MCF 10A (cell line): Measurements from ENCODE around the gene DLG3. TPM values are rescaled to one million over a fixed set of nuclear protein-coding genes. Genes with fewer than 3 reads are reported as not detected.

Source experiments
- BruUV-seq: library from RNA; stranded (reverse); fragments of 400-500 nt; replicated peaks from 2 replicates; lab custom pipeline; 2021; lab: Mats Ljungman, UMichigan
- CTCF ChIA-PET: fragments of 300-600 bp; sonication (Branson Sonifier 250); formaldehyde crosslinking; extraction: SDS; loops from one replicate; lab custom pipeline; 2021; ENCODE audit warnings: antibody characterized with exemption, inconsistent platforms; lab: Yijun Ruan, JAX
- POLR2A ChIA-PET: fragments of 300-600, 350-650 bp; sonication (Branson Sonifier 250); formaldehyde crosslinking; extraction: SDS; loops from one replicate; lab custom pipeline; 2020; ENCODE audit warnings: antibody characterized with exemption, inconsistent platforms; lab: Yijun Ruan, JAX
- DNase-seq: peaks from one replicate; pipeline ENCODE4 v3.0.0-alpha.2; 2018; ENCODE audit not compliant: unreplicated experiment
- H3K27ac Mint-ChIP-seq: one replicate; pipeline ENCODE4 v1.8.0; 2022; ENCODE audit warnings: mild to moderate bottlenecking, low read depth, mixed read lengths; ENCODE audit not compliant: unreplicated experiment
- H3K27me3 Mint-ChIP-seq: one replicate; pipeline ENCODE4 v1.8.0; 2022; ENCODE audit warnings: mixed read lengths; ENCODE audit not compliant: insufficient read depth, unreplicated experiment
- H3K36me3 Mint-ChIP-seq: one replicate; pipeline ENCODE4 v1.8.0; 2022; ENCODE audit warnings: mild to moderate bottlenecking, moderate library complexity, mixed read lengths; ENCODE audit not compliant: insufficient read depth, unreplicated experiment
- H3K4me1 Mint-ChIP-seq: one replicate; pipeline ENCODE4 v1.8.0; 2022; ENCODE audit warnings: mixed read lengths; ENCODE audit not compliant: insufficient read depth, unreplicated experiment
- H3K4me3 Mint-ChIP-seq: one replicate; pipeline ENCODE4 v1.8.0; 2022; ENCODE audit warnings: mild to moderate bottlenecking, moderate library complexity, mixed read lengths; ENCODE audit not compliant: unreplicated experiment
- H3K9me3 Mint-ChIP-seq: one replicate; pipeline ENCODE4 v1.8.0; 2022; ENCODE audit warnings: mixed read lengths; ENCODE audit not compliant: unreplicated experiment
- CTCF ChIP-seq: fragments of 200-600 bp; IDR thresholded peaks from one replicate; pipeline ENCODE4 v1.8.0; 2022; ENCODE audit warnings: antibody characterized with exemption, mild to moderate bottlenecking; ENCODE audit not compliant: unreplicated experiment
- intact Hi-C: fragments of 100-400 bp; cut with micrococcal nuclease; formaldehyde crosslinking; loops from 2 replicates; pipeline ENCODE4 v1.14.1; 2022
- total RNA-seq: library from RNA; stranded (reverse); gene quantifications from 2 replicates; pipeline ENCODE4 v1.2.3, GENCODE V29; 2022

DLG3 gene
- total RNA-seq, 1 experiment from 2014 or later, result 12.8 TPM

- Mint-ChIP-seq H3K27me3 (peaks cover 69% of the 10 kb centered on the region), H3K4me1 (no peaks in the 10 kb centered on the region), H3K36me3 (no peaks in the 10 kb centered on the region), H3K9me3 (no peaks in the 10 kb centered on the region), H3K4me3 (no peak overlapping the region), H3K27ac (no peak overlapping the region)
- ChIA-PET CTCF (no interaction called here), POLR2A (interaction anchor here (0.6 kb wide), 1 partner anchor 246 kb away, joined by 4 read pairs; no protein-coding TSS in a partner anchor)
- no peak for TF ChIP-seq CTCF
- no TSS peak for BruUV-seq
- DNase-seq, result no peak
- intact Hi-C loops, result no loop called here
Observed at GRCh38 chrX:70527610-70528345, 83.1 kb downstream of the DLG3 start.

GRCh38 chrX:70535198-70535597 lies 90.6 kb downstream of the DLG3 start:
- no peak overlapping the region for H3K27ac Mint-ChIP-seq
- intact Hi-C loops, result no loop called here
- TF ChIP-seq CTCF, result no peak
- H3K9me3 Mint-ChIP-seq, result no peaks in the 10 kb centered on the region
- ChIA-PET POLR2A (interaction anchor here (0.9 kb wide), 2 partner anchors 54 to 58 kb away, joined by 3 to 5 read pairs; no protein-coding TSS in a partner anchor), CTCF (interaction anchor here (0.7 to 0.8 kb wide), 2 partner anchors 18 to 130 kb away, joined by 3 read pairs; no protein-coding TSS in a partner anchor)
- no peaks in the 10 kb centered on the region for H3K36me3 Mint-ChIP-seq
- peaks cover 46% of the 10 kb centered on the region for H3K27me3 Mint-ChIP-seq
- BruUV-seq, result no TSS peak
- H3K4me1 Mint-ChIP-seq, result no peaks in the 10 kb centered on the region
- DNase-seq, result no peak
- H3K4me3 Mint-ChIP-seq, result no peak overlapping the region

- H3K36me3 Mint-ChIP-seq, result no peaks in the 10 kb centered on the region
- intact Hi-C loops, result no loop called here
- H3K9me3 Mint-ChIP-seq, result no peaks in the 10 kb centered on the region
- H3K27me3 Mint-ChIP-seq, result peaks cover 37% of the 10 kb centered on the region
- no peak overlapping the region for H3K27ac Mint-ChIP-seq
- POLR2A ChIA-PET, result no interaction called here
- peaks cover 6% of the 10 kb centered on the region for H3K4me1 Mint-ChIP-seq
- no TSS peak for BruUV-seq
- CTCF ChIA-PET, result interaction anchor here (0.9 kb wide), 1 partner anchor 70 kb away, joined by 3 read pairs; no protein-coding TSS in a partner anchor
- H3K4me3 Mint-ChIP-seq, result no peak overlapping the region
- DNase-seq, result no peak
- TF ChIP-seq CTCF, result no peak
Observed at GRCh38 chrX:70549429-70549828, 104.8 kb downstream of the DLG3 start.

DNA sequence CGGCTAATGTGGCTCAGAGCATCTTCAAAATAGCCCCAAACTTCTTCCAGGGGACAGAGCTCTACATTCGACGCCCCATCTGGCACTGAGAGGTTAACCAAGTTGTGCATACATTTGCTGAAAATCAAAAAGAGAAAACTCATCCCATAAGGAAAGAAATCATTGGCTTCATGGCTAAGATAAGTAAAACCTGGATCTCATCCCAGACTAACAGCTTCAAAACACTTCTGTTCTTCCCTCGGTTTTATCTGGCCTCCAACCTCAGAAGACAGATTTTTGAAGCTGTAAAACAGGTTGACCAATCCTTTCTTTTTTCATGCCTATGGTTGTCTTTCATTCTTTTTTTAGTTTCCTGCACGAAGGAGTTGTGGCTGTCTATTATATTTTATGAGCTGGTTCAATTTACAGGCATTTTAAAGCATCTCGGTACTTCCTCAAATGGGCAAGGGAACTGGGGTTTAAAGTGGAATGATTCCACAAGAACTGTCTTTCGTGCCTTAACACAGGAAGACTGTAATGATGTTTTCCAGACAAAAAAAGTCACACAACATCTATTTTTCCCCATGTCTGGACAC lies 107.6 kb downstream of the DLG3 start:
- no peak for TF ChIP-seq CTCF
- H3K27me3 Mint-ChIP-seq, result peaks cover 42% of the 10 kb centered on the region
- ChIA-PET POLR2A (no interaction called here), CTCF (interaction anchor here (0.8 kb wide), 1 partner anchor 100 kb away, joined by 3 read pairs; no protein-coding TSS in a partner anchor)
- no peaks in the 10 kb centered on the region for H3K9me3 Mint-ChIP-seq
- no TSS peak for BruUV-seq
- H3K27ac Mint-ChIP-seq, result no peak overlapping the region
- no peak for DNase-seq
- intact Hi-C loops, result no loop called here
- H3K36me3 Mint-ChIP-seq, result no peaks in the 10 kb centered on the region
- peaks cover 6% of the 10 kb centered on the region for H3K4me1 Mint-ChIP-seq
- no peak overlapping the region for H3K4me3 Mint-ChIP-seq
